Ovary (tissue), 9 donors: Measurements from ENCODE around the gene GJD3. TPM values are rescaled to one million over a fixed set of nuclear protein-coding genes. Genes with fewer than 3 reads are reported as not detected.

Experiments used
- DNase-seq, 5 donors: peaks; one replicate each; pipeline ENCODE4 v3.0.0-alpha.2; 2019 to 2020
- H3K27ac ChIP-seq, 2 donors: fragments of 200-600 bp; one replicate each; pipeline versions ENCODE4 v1.5.1 to v1.8.0; 2019 to 2022
- H3K27me3 ChIP-seq: fragments of 200-600 bp; one replicate; pipeline ENCODE4 v1.8.0; 2022
- H3K36me3 ChIP-seq: fragments of 200-600 bp; sonication (generic); one replicate; pipeline ENCODE4 v1.5.1; 2019
- H3K4me1 ChIP-seq: one replicate; pipeline ENCODE4 v1.8.1; 2013; ENCODE audit warnings: mild to moderate bottlenecking, moderate library complexity; ENCODE audit not compliant: insufficient read depth
- H3K4me3 ChIP-seq: fragments of 200-600 bp; sonication (generic); one replicate; pipeline ENCODE4 v1.5.1; 2017
- H3K9me3 ChIP-seq, 2 donors: fragments of 200-600 bp in 1 of 2; sonication (generic) in 1 of 2; one replicate each; pipeline versions ENCODE4 v1.5.1 to v1.8.1; 2013 to 2019; ENCODE audit warnings: mild to moderate bottlenecking in 1 of 2, moderate library complexity in 1 of 2
- CTCF ChIP-seq, 3 donors: fragments of 450-650 bp in 2 of 3; fragments of 200-600 bp in 1 of 3; IDR thresholded peaks; one replicate each; pipeline versions ENCODE4 v1.5.1 to v1.8.0; 2016 to 2022; ENCODE audit warnings: antibody characterized with exemption in 3 of 3, mild to moderate bottlenecking in 1 of 3
- EP300 ChIP-seq: sonication (generic); formaldehyde crosslinking; IDR thresholded peaks from one replicate; pipeline ENCODE4 v1.6.1; 2017; ENCODE audit warnings: antibody characterized with exemption
- POLR2A ChIP-seq: fragments of 450-650 bp; IDR thresholded peaks from one replicate; pipeline ENCODE4 v1.6.1; 2017; ENCODE audit warnings: antibody characterized with exemption, mild to moderate bottlenecking, moderate library complexity
- WGBS, 3 donors: extraction: QIAGEN DNeasy Blood & Tissue Kit in 1 of 3; methylation state at CpG; one replicate each; pipeline versions ENCODE4 v1.1.5 to v1.1.7; 2013 to 2017; 5-methylcytosine and 5-hydroxymethylcytosine counted together
- intact Hi-C, 4 donors: fragments of 100-400 bp; cut with DNase I; formaldehyde crosslinking; loops; one replicate each; pipeline versions ENCODE4 v1.11.0 to v1.15.1; 2022 to 2023
- polyA plus RNA-seq, 2 donors: library from polyadenylated mRNA; stranded (reverse); fragments of 200-250 nt in 1 of 2; fragments of 350-450 nt in 1 of 2; fragmentation: Illumina TruSeq in 1 of 2; extraction: RNeasy Lipid Tissue Mini Kit (QIAGEN cat#74804) in 1 of 2; gene quantifications; one replicate each; pipeline ENCODE4 v1.2.3, GENCODE V29; 2013 to 2014
- total RNA-seq, 7 donors: library from RNA; depleted of rRNA in 2 of 7; stranded (reverse); fragments of >200 nt in 2 of 7; fragmentation: NEBNext Ultra II Directional in 3 of 7; extraction: Animal tissue kit (Norgen Biotek cat#: 25700) in 3 of 7; gene quantifications; one replicate each; pipeline versions ENCODE4 v1.1.0 to v1.2.4, GENCODE V29; 2016 to 2023
- donor health status: DM: no; HTN: no; CAD: no; lungs with moderate emphysema.
- donor health status: DM: no; HTN: no; CAD: no.
- donor health status: Bipolar disorder and iron deficiency.
- donor health status: DM: yes; HTN: yes; CAD: no.
- donor health status: DM: no; HTN: no; CAD: no.
- donor health status: DM: yes; HTN: yes; CAD: no.

GJD3 gene
- total and polyA plus RNA-seq, 9 donors: 0.24 to 1.8 (median 0.87) TPM; not detected in 3

- Histone ChIP-seq H3K27ac (peak overlapping the region; percentile 2 to 84), H3K4me1 (peaks cover 46% of the 10 kb centered on the region), H3K27me3 (no peaks in the 10 kb centered on the region), H3K9me3 (no peaks in the 10 kb centered on the region), H3K36me3 (no peaks in the 10 kb centered on the region), H3K4me3 (no peak overlapping the region)
- TF ChIP-seq POLR2A (no peak), CTCF (IDR thresholded peaks at IDR 0.05) (no peak), EP300 (no peak)
- DNase-seq: no peak
- WGBS, 3 donors: 37 to 43% (median 42%) methylated on average over 16 to 17 of the region's 17 CpGs
- intact Hi-C loops: no loop called here
Measured at GRCh38 chr17:40348562-40349476, 15.7 kb downstream of the GJD3 start.

GRCh38 chr17:40348136-40348504, 16.4 kb downstream of the GJD3 start:
- intact Hi-C loops: no loop called here
- no peaks in the 10 kb centered on the region for H3K9me3 ChIP-seq
- no peaks in the 10 kb centered on the region for H3K36me3 ChIP-seq
- H3K27me3 ChIP-seq: no peaks in the 10 kb centered on the region
- TF ChIP-seq POLR2A (no peak), EP300 (no peak), CTCF (IDR thresholded peaks at IDR 0.05) (no peak)
- 46 to 49% (median 48%) methylated on average over 5 of the region's 5 CpGs for WGBS, 3 donors
- no peak overlapping the region for H3K4me3 ChIP-seq
- H3K27ac ChIP-seq: peak overlapping the region; percentile 67 to 84
- DNase-seq: no peak
- peaks cover 46% of the 10 kb centered on the region for H3K4me1 ChIP-seq

GRCh38 chr17:40347319-40348135, 17.0 kb downstream of the GJD3 start:
- no peak overlapping the region for H3K4me3 ChIP-seq
- peak in 3 of 5 donors; percentile 65 to 72 (median 71) for DNase-seq
- intact Hi-C loops: no loop called here
- peak overlapping the region; percentile 67 to 84 for H3K27ac ChIP-seq
- 13 to 14% (median 13%) methylated on average over 9 of the region's 9 CpGs for WGBS, 3 donors
- H3K27me3 ChIP-seq: no peaks in the 10 kb centered on the region
- TF ChIP-seq CTCF (IDR thresholded peaks at IDR 0.05) (no peak), POLR2A (no peak), EP300 (no peak)
- H3K36me3 ChIP-seq: no peaks in the 10 kb centered on the region
- H3K4me1 ChIP-seq: peaks cover 46% of the 10 kb centered on the region
- no peaks in the 10 kb centered on the region for H3K9me3 ChIP-seq

GRCh38 chr17:40346765-40347158, 17.8 kb downstream of the GJD3 start:
- Histone ChIP-seq H3K9me3 (no peaks in the 10 kb centered on the region), H3K4me1 (peaks cover 46% of the 10 kb centered on the region), H3K27me3 (no peaks in the 10 kb centered on the region), H3K27ac (peak overlapping the region; percentile 67 to 84), H3K36me3 (no peaks in the 10 kb centered on the region), H3K4me3 (no peak overlapping the region)
- intact Hi-C loops: no loop called here
- TF ChIP-seq EP300: no peak
- TF ChIP-seq POLR2A: no peak
- TF ChIP-seq CTCF (IDR thresholded peaks at IDR 0.05): no peak
- DNase-seq: peak in 1 of 5 donors; percentile 57
- WGBS, 3 donors: 29 to 41% (median 38%) methylated on average over 1 of the region's 1 CpG
